ENCODE measurements around the gene COG1.

COG1 gene

DNA sequence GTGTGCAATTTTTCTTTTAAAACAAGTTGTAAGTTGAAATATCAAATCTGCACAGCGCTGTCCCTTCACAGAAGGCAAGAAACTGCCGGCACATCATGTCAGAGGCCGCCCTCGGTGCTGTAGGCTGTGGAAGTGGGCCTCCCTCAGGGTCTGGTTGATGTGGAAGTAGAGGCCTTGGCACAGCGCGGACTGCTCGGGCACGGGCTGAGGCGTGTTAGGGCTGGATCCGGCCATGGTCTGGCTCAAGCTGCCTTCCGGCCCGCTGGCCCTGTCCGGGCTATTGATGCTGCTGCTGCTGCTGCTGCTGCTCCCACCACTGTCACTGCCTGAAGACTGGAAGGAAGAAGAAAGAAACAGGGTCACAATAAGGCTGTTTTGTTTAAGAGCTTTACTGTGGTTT lies 16.6 kb downstream of the COG1 start:
- TF ChIP-seq CTCF (IDR thresholded peaks at IDR 0.05; ENCODE audit: control insufficient read depth, extremely low read depth, insufficient read depth), result no peak
- no peak for DNase-seq (ENCODE audit: low read depth)
- no peak overlapping the region for H3K4me3 ChIP-seq (ENCODE audit: low read depth, low read length)

DNA sequence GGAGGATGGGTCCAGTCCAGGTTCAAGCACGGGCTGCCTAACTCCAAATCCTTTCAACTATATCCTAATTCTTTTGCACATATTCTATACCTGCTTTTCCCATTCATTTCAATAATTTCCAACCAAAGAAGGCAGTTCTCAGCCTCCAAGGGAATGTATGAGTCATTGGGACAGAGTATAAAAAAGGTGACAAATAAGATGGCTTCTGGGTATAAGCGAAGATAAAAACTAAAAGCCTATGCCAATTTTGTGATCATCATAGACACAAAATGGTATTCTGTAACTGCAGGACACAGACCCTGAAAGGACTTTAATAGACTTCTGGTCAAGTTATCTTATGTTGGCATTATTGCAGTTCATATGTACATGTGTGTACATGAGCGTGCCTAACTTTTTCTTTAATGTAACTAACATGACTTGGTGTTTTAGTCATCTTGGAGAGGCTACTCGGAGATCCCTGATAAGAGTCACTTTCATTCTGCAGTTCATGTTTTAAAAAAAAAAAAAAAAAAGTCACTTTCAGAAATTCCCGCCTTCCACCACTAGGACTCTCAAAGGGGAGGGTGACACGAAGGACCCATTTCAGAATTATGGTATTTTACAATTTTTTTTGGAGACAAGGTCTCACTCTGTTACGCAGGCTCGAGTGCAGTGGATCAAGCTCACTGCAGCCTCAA lies 17.3 kb downstream of the COG1 start:
- TF ChIP-seq CTCF (IDR thresholded peaks at IDR 0.05; ENCODE audit: control insufficient read depth, extremely low read depth, insufficient read depth), result no peak
- no peak overlapping the region for H3K4me3 ChIP-seq (ENCODE audit: low read depth, low read length)
- DNase-seq (ENCODE audit: low read depth), result no peak

DNA sequence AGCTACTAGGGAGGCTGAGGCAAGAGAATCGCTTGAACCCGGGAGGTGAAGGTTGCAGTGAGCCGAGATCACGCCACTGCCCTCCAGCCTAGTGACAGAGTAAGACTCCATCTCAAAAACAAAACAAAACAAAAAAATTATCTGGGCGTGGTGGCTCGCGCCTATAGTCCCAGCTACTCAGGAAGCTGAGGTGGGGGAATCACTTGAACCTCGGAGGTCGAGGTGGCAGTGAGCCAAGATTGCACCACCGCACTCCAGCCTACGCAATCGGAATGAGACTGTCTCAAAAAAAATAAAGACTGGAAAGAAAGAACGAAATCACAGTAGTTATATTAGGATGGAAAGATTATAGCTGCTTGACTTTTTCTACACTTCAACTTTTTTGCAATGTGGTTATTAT lies 18.9 kb downstream of the COG1 start:
- no peak overlapping the region for H3K4me3 ChIP-seq (ENCODE audit: low read depth, low read length)
- no peak for DNase-seq (ENCODE audit: low read depth)
- TF ChIP-seq CTCF (IDR thresholded peaks at IDR 0.05; ENCODE audit: control insufficient read depth, extremely low read depth, insufficient read depth), result no peak

GRCh38 chr17:73214008-73214407 lies 21.2 kb downstream of the COG1 start:
- TF ChIP-seq CTCF (IDR thresholded peaks at IDR 0.05; ENCODE audit: control insufficient read depth, extremely low read depth, insufficient read depth), result no peak
- no peak overlapping the region for H3K4me3 ChIP-seq (ENCODE audit: low read depth, low read length)
- DNase-seq (ENCODE audit: low read depth), result no peak

DNA sequence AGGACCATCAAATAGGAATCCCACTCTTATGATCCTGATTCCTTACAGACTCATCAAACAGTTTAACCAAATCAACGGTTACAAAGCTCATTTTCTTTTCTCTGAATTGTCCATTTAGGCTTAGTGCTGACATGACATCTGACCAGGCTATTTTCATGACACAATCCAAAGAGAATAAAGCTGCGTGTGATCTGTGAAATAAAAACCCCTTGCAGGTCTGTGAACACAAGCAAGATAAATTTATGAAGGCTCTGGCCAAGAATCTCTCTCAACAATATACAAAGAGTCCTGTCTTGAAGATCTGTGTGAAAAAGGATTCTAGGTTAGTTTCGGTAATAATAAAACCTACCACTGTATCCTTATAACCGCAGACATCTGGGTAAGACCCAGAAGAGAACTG lies 22.0 kb downstream of the COG1 start:
- no peak for TF ChIP-seq CTCF (IDR thresholded peaks at IDR 0.05; ENCODE audit: control insufficient read depth, extremely low read depth, insufficient read depth)
- no peak overlapping the region for H3K4me3 ChIP-seq (ENCODE audit: low read depth, low read length)
- no peak for DNase-seq (ENCODE audit: low read depth)

DNA sequence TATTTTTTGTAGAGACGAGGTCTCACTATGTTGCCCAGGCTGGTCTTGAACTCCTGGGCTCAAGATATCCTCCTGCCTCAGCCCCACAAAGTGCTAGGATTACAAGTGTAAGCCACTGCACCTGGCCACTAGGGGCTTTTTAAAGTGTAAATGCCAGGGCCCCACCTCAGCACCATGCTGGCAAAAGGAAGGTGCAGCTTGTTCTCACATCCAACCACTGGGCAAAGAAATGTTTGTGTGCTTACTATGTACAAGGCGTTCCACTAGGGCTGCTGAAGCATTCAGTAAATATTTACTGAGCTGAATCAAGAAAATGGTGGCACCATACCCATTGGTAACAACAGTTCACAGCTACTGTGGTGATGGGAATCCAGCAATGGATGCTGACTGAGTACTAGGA lies 22.6 kb downstream of the COG1 start:
- 0 out of 2 replicates have a peak, but pooled peaks have one; percentile 8 for TF ChIP-seq CTCF (IDR thresholded peaks at IDR 0.05; ENCODE audit: control insufficient read depth, extremely low read depth, insufficient read depth)
- no peak overlapping the region for H3K4me3 ChIP-seq (ENCODE audit: low read depth, low read length)
- DNase-seq (ENCODE audit: low read depth), result peak; percentile 97

DNA sequence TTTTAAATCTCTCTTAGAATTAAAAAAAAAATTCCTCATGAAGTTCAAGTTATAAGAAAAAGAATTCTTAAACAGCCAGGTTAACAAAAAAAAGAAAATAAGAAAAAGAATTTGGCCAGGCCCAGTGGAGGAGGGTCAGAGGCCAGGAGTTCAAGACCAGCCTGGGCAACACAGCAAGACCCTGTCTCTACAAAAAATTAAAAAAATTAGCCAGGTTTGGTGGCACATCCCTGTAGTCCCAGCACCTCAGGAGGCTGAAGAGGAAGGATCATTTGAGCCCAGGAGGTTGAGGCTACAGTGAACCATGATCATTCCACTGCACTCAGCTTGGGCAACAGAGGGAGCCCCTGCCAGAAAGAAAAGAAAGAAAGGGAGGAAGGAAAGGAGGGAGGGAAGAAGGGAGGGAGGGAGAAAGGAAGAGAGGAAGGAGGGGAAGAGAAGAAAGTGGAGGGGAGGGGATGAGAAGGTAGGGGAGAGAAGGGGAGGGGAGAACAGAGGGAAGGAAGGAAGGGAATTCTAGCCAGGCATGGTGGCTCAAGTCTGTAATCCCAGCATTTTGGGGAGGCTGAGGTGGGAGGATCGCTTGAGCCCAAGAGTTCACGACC lies 30.9 kb downstream of the COG1 start:
- TF ChIP-seq CTCF (IDR thresholded peaks at IDR 0.05; ENCODE audit: control insufficient read depth, extremely low read depth, insufficient read depth), result no peak
- H3K4me3 ChIP-seq (ENCODE audit: low read depth, low read length), result no peak overlapping the region
- DNase-seq (ENCODE audit: low read depth), result no peak

Measured in LNCaP clone FGC (cell line).